ENCODE measurements around the gene C22orf31.

- TF ChIP-seq EZH2 (IDR thresholded peaks at IDR 0.05; ENCODE audit: low read length, unreplicated experiment): no peak
- no peak for TF ChIP-seq CTCF (conservative IDR thresholded peaks at IDR 0.05; ENCODE audit: low read depth, low read length)
Observed at GRCh38 chr22:29093030-29093429, 31.4 kb upstream of the C22orf31 start.
